ENCODE measurements around the gene GDF2.

GDF2 gene

GRCh38 chr10:47348138-47348651 is 25.9 kb downstream of the GDF2 start, which contains the start of gene RBP3:
TSS of gene RBP3 (plus strand) at chr10:47348363. CDS start at chr10:47348485, 122 bp downstream.
- Histone ChIP-seq H3K27ac (no peak within 1 kb of the TSS), H3K4me3 (no peak within 1 kb of the TSS)

GRCh38 chr10:47348661-47349470 is 26.6 kb downstream of the GDF2 start:
- no peak overlapping the region for H3K4me3 ChIP-seq
- no peak overlapping the region for H3K27ac ChIP-seq

GRCh38 chr10:47349516-47349915 is 27.3 kb downstream of the GDF2 start:
- Histone ChIP-seq H3K27ac (no peak overlapping the region), H3K4me3 (no peak overlapping the region)

- Histone ChIP-seq H3K4me3 (no peak overlapping the region), H3K27ac (no peak overlapping the region)
Observed at GRCh38 chr10:47349941-47350371, 27.7 kb downstream of the GDF2 start.

GRCh38 chr10:47350671-47351640 is 28.7 kb downstream of the GDF2 start:
- Histone ChIP-seq H3K4me3 (no peak overlapping the region), H3K27ac (no peak overlapping the region)

- Histone ChIP-seq H3K27ac (no peak overlapping the region), H3K4me3 (no peak overlapping the region)
Observed at GRCh38 chr10:47351899-47352815, 29.9 kb downstream of the GDF2 start.

- Histone ChIP-seq H3K4me3 (no peak overlapping the region), H3K27ac (no peak overlapping the region)
Observed at GRCh38 chr10:47353351-47353750, 31.1 kb downstream of the GDF2 start.

GRCh38 chr10:47354165-47354564 is 31.9 kb downstream of the GDF2 start:
- no peak overlapping the region for H3K4me3 ChIP-seq
- no peak overlapping the region for H3K27ac ChIP-seq

- no peak overlapping the region for H3K27ac ChIP-seq
- H3K4me3 ChIP-seq, result no peak overlapping the region
Observed at GRCh38 chr10:47354900-47355299, 32.6 kb downstream of the GDF2 start.

- Histone ChIP-seq H3K4me3 (no peak overlapping the region), H3K27ac (no peak overlapping the region)
Observed at GRCh38 chr10:47356708-47357107, 34.5 kb downstream of the GDF2 start.

- H3K4me3 ChIP-seq, result no peak overlapping the region
Observed at GRCh38 chr10:47357131-47357582, 34.9 kb downstream of the GDF2 start.

GRCh38 chr10:47357911-47358310 is 35.7 kb downstream of the GDF2 start:
- H3K27ac ChIP-seq, result no peak overlapping the region

More at GRCh38 chr10:47357131-47357582, 34.9 kb downstream of the GDF2 start:
- no peak overlapping the region for H3K27ac ChIP-seq

GRCh38 chr10:47358457-47358856 is 36.2 kb downstream of the GDF2 start:
- no peak overlapping the region for H3K27ac ChIP-seq
- no peak overlapping the region for H3K4me3 ChIP-seq

More at GRCh38 chr10:47357911-47358310, 35.7 kb downstream of the GDF2 start:
- H3K4me3 ChIP-seq, result no peak overlapping the region

GRCh38 chr10:47359101-47359500 is 36.8 kb downstream of the GDF2 start:
- no peak overlapping the region for H3K4me3 ChIP-seq
- no peak overlapping the region for H3K27ac ChIP-seq

GRCh38 chr10:47359626-47360418 is 37.6 kb downstream of the GDF2 start:
- Histone ChIP-seq H3K27ac (no peak overlapping the region), H3K4me3 (no peak overlapping the region)

- Histone ChIP-seq H3K27ac (no peak overlapping the region), H3K4me3 (no peak overlapping the region)
Observed at GRCh38 chr10:47360419-47361040, 38.3 kb downstream of the GDF2 start.

- H3K4me3 ChIP-seq, result no peak overlapping the region
- H3K27ac ChIP-seq, result no peak overlapping the region
Observed at GRCh38 chr10:47361293-47361692, 39.0 kb downstream of the GDF2 start.

- H3K27ac ChIP-seq, result no peak overlapping the region
Observed at GRCh38 chr10:47362199-47362598, 39.9 kb downstream of the GDF2 start.

More at GRCh38 chr10:47362199-47362598, 39.9 kb downstream of the GDF2 start:
- no peak overlapping the region for H3K4me3 ChIP-seq

All from skin epidermis (tissue), 12 donors.